Neural progenitor cell (in vitro differentiated cells): ENCODE measurements around the gene GLTP. TPM values are rescaled to one million over a fixed set of nuclear protein-coding genes. Genes with fewer than 3 reads are reported as not detected.

Source experiments
- DNase-seq: peaks from one replicate; pipeline ENCODE4 v3.0.0-alpha.2; 2016; ENCODE audit warnings: low spot score
- H2AFZ ChIP-seq: fragments of 200-600 bp; sonication (generic); replicated peaks from 2 replicates; pipeline ENCODE4 v1.6.1; 2016; ENCODE audit warnings: antibody characterized with exemption
- H3F3A ChIP-seq: fragments of 200-600 bp; sonication (generic); 2 replicates; pipeline ENCODE4 v1.6.1; 2016; ENCODE audit warnings: antibody characterized with exemption, low read depth
- H3K27ac ChIP-seq: fragments of 200-600 bp; sonication (generic); 2 replicates; pipeline ENCODE4 v1.5.1; 2016; ENCODE audit warnings: mild to moderate bottlenecking
- H3K27me3 ChIP-seq: fragments of 200-600 bp; sonication (generic); 2 replicates; pipeline ENCODE4 v1.6.1; 2016; ENCODE audit warnings: mild to moderate bottlenecking, moderate library complexity
- H3K36me3 ChIP-seq: fragments of 200-600 bp; sonication (generic); 2 replicates; pipeline ENCODE4 v1.5.1; 2016
- H3K4me1 ChIP-seq: fragments of 200-600 bp; sonication (generic); 2 replicates; pipeline ENCODE4 v1.6.1; 2016; ENCODE audit warnings: mixed run types
- H3K4me2 ChIP-seq: fragments of 200-600 bp; sonication (generic); 2 replicates; pipeline ENCODE4 v1.6.1; 2016
- H3K4me3 ChIP-seq: fragments of 200-600 bp; sonication (generic); 2 replicates; pipeline ENCODE4 v1.5.1; 2016
- H3K79me2 ChIP-seq: fragments of 200-600 bp; sonication (generic); 2 replicates; pipeline ENCODE4 v1.6.1; 2016; ENCODE audit warnings: low read depth
- H3K9ac ChIP-seq: fragments of 200-600 bp; sonication (generic); 2 replicates; pipeline ENCODE4 v1.6.1; 2016
- H3K9me3 ChIP-seq: fragments of 200-600 bp; sonication (generic); 2 replicates; pipeline ENCODE4 v1.5.1; 2016; ENCODE audit warnings: low read depth
- H4K20me1 ChIP-seq: fragments of 200-600 bp; sonication (generic); 2 replicates; pipeline ENCODE4 v1.6.1; 2016; ENCODE audit warnings: low read depth
- H3K27ac Mint-ChIP-seq: 3 replicates; pipeline ENCODE4 v1.8.0; 2021; ENCODE audit warnings: mixed read lengths
- H3K27me3 Mint-ChIP-seq: 2 replicates; pipeline ENCODE4 v1.8.0; 2022; ENCODE audit warnings: low read depth, mild to moderate bottlenecking, inconsistent platforms, moderate library complexity, mixed read lengths; ENCODE audit not compliant: insufficient read depth
- H3K36me3 Mint-ChIP-seq: 3 replicates; pipeline ENCODE4 v1.8.0; 2021; ENCODE audit warnings: mixed read lengths
- H3K4me1 Mint-ChIP-seq: 3 replicates; pipeline ENCODE4 v1.8.0; 2021; ENCODE audit warnings: mixed read lengths
- H3K4me3 Mint-ChIP-seq: 3 replicates; pipeline ENCODE4 v1.8.0; 2021; ENCODE audit warnings: mild to moderate bottlenecking, moderate library complexity, mixed read lengths
- H3K9me3 Mint-ChIP-seq: 3 replicates; pipeline ENCODE4 v1.8.0; 2020; ENCODE audit warnings: mixed read lengths
- EZH2 ChIP-seq: fragments of 200-600 bp; sonication (generic); IDR thresholded peaks from 2 replicates; pipeline ENCODE4 v1.6.1; 2017; ENCODE audit warnings: antibody characterized with exemption, mild to moderate bottlenecking, moderate library complexity
- EZH2phosphoT487 ChIP-seq: fragments of 200-600 bp; sonication (generic); IDR thresholded peaks from 2 replicates; pipeline ENCODE4 v1.6.1; 2017; ENCODE audit warnings: antibody characterized with exemption
- total RNA-seq: library from RNA; depleted of rRNA; stranded (reverse); fragments of >200 nt; gene quantifications from 2 replicates; pipeline ENCODE4 v1.2.3, GENCODE V29; 2015; ENCODE audit warnings: low replicate concordance
- TF ChIP-seq, protein P1 (sequence below): fragments of 200-600 bp; sonication (generic); IDR thresholded peaks from 2 replicates; pipeline ENCODE4 v1.5.1; 2017; ENCODE audit warnings: antibody characterized with exemption, mild to moderate bottlenecking

Gene GLTP
- total RNA-seq, 1 donor from 2014 or later = 24.0 TPM

- Histone ChIP-seq H3K79me2 (no peaks in the 10 kb centered on the region), H4K20me1 (no peaks in the 10 kb centered on the region), H3K36me3 (no peaks in the 10 kb centered on the region), H3K4me3 (no peak overlapping the region), H3K27ac (no peak overlapping the region), H3K4me1 (no peaks in the 10 kb centered on the region), H3K4me2 (no peak overlapping the region), H2AFZ (no peak overlapping the region), H3F3A (no peaks in the 10 kb centered on the region), H3K27me3 (no peaks in the 10 kb centered on the region), H3K9ac (no peak overlapping the region), H3K9me3 (no peaks in the 10 kb centered on the region)
- Mint-ChIP-seq H3K9me3 (peaks cover 2% of the 10 kb centered on the region), H3K4me3 (no peak overlapping the region), H3K27me3 (peaks cover 13% of the 10 kb centered on the region), H3K4me1 (no peaks in the 10 kb centered on the region), H3K36me3 (no peaks in the 10 kb centered on the region), H3K27ac (no peak overlapping the region)
- no peak for TF ChIP-seq EZH2phosphoT487
- TF ChIP-seq, protein P1, sequence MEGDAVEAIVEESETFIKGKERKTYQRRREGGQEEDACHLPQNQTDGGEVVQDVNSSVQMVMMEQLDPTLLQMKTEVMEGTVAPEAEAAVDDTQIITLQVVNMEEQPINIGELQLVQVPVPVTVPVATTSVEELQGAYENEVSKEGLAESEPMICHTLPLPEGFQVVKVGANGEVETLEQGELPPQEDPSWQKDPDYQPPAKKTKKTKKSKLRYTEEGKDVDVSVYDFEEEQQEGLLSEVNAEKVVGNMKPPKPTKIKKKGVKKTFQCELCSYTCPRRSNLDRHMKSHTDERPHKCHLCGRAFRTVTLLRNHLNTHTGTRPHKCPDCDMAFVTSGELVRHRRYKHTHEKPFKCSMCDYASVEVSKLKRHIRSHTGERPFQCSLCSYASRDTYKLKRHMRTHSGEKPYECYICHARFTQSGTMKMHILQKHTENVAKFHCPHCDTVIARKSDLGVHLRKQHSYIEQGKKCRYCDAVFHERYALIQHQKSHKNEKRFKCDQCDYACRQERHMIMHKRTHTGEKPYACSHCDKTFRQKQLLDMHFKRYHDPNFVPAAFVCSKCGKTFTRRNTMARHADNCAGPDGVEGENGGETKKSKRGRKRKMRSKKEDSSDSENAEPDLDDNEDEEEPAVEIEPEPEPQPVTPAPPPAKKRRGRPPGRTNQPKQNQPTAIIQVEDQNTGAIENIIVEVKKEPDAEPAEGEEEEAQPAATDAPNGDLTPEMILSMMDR = no peak
- TF ChIP-seq EZH2 = no peak
- DNase-seq = no peak
Measured at GRCh38 chr12:109890620-109891170, 10.4 kb upstream of the GLTP start.

- no peaks in the 10 kb centered on the region for H3K79me2 ChIP-seq
- TF ChIP-seq, protein P1 = no peak
- TF ChIP-seq EZH2 (no peak), EZH2phosphoT487 (no peak)
- no peaks in the 10 kb centered on the region for H3K36me3 ChIP-seq
- H2AFZ ChIP-seq = no peak overlapping the region
- H3K4me1 ChIP-seq = no peaks in the 10 kb centered on the region
- no peaks in the 10 kb centered on the region for H3F3A ChIP-seq
- Mint-ChIP-seq H3K36me3 (no peaks in the 10 kb centered on the region), H3K9me3 (peaks cover 2% of the 10 kb centered on the region), H3K27me3 (peaks cover 10% of the 10 kb centered on the region), H3K27ac (no peak overlapping the region), H3K4me1 (no peaks in the 10 kb centered on the region), H3K4me3 (peak overlapping the region; percentile 30)
- no peaks in the 10 kb centered on the region for H3K27me3 ChIP-seq
- no peak overlapping the region for H3K9ac ChIP-seq
- no peak overlapping the region for H3K4me3 ChIP-seq
- H4K20me1 ChIP-seq = no peaks in the 10 kb centered on the region
- H3K27ac ChIP-seq = no peak overlapping the region
- no peak for DNase-seq
- H3K9me3 ChIP-seq = no peaks in the 10 kb centered on the region
- H3K4me2 ChIP-seq = no peak overlapping the region
Measured at GRCh38 chr12:109888179-109889020, 8.1 kb upstream of the GLTP start.

DNA sequence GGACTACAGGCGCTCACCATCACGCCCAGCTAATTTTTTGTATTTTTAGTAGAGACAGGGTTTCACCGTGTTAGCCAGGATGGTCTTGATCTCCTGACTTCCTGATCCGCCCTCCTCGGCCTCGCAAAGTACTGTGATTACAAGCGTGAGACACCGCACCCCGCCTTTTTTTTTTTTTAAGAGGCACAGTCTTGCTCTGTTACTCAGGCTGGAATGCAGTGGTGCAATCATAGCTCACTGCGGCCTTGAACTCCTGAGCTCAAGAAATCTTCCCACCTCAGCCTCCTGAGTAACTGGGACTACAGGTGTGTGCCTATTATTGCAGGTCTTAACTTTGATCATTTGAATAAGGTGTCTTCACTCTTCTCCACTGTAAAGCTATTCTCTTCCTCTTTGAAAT is 5.3 kb upstream of the GLTP start:
- TF ChIP-seq EZH2 = no peak
- TF ChIP-seq, protein P1 = no peak
- TF ChIP-seq EZH2phosphoT487 = no peak
- peaks cover 5% of the 10 kb centered on the region for H3K4me1 Mint-ChIP-seq
- no peak overlapping the region for H3K9ac ChIP-seq
- no peaks in the 10 kb centered on the region for H3K36me3 ChIP-seq
- no peak for DNase-seq
- H3K27me3 Mint-ChIP-seq = peaks cover 22% of the 10 kb centered on the region
- no peaks in the 10 kb centered on the region for H3K79me2 ChIP-seq
- H3K36me3 Mint-ChIP-seq = no peaks in the 10 kb centered on the region
- H3K9me3 ChIP-seq = no peaks in the 10 kb centered on the region
- H3K27me3 ChIP-seq = peaks cover 18% of the 10 kb centered on the region
- H3K27ac ChIP-seq = no peak overlapping the region
- H4K20me1 ChIP-seq = no peaks in the 10 kb centered on the region
- H3K4me3 ChIP-seq = no peak overlapping the region
- H3K9me3 Mint-ChIP-seq = peaks cover 2% of the 10 kb centered on the region
- H3F3A ChIP-seq = no peaks in the 10 kb centered on the region
- H3K27ac Mint-ChIP-seq = no peak overlapping the region
- H3K4me3 Mint-ChIP-seq = no peak overlapping the region
- no peak overlapping the region for H2AFZ ChIP-seq
- no peaks in the 10 kb centered on the region for H3K4me1 ChIP-seq
- no peak overlapping the region for H3K4me2 ChIP-seq
